Measurements from ENCODE around the gene SH2D5.
A peak's percentile ranks its signal among the peaks of the same experiment; 100 is the strongest.

SH2D5 gene

DNA sequence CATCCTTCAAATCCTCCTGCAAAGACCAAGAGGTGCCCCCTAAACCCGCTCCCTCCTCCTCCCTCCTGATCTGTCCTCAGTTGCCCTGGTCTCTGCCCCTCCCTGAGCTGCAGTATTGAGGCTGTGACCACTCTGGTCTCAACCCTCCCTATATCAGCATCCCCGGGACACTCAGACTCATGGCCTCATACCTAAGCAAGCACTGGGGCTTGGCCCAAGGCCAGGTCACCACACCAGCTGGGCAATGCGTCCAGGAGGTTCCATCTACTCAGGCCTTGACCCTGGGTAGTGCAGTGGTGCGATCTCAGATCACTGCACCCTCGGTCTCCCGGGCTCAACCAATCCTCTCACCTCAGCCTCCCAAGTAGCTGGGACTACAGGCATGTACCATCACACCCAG lies 24.4 kb downstream of the SH2D5 start:
- peak overlapping the region; percentile 29 for H3K27ac Mint-ChIP-seq
- TF ChIP-seq, protein P1, sequence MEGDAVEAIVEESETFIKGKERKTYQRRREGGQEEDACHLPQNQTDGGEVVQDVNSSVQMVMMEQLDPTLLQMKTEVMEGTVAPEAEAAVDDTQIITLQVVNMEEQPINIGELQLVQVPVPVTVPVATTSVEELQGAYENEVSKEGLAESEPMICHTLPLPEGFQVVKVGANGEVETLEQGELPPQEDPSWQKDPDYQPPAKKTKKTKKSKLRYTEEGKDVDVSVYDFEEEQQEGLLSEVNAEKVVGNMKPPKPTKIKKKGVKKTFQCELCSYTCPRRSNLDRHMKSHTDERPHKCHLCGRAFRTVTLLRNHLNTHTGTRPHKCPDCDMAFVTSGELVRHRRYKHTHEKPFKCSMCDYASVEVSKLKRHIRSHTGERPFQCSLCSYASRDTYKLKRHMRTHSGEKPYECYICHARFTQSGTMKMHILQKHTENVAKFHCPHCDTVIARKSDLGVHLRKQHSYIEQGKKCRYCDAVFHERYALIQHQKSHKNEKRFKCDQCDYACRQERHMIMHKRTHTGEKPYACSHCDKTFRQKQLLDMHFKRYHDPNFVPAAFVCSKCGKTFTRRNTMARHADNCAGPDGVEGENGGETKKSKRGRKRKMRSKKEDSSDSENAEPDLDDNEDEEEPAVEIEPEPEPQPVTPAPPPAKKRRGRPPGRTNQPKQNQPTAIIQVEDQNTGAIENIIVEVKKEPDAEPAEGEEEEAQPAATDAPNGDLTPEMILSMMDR (IDR thresholded peaks at IDR 0.05) = no peak
- no peak for DNase-seq
- peaks cover 4% of the 10 kb centered on the region for H3K27me3 Mint-ChIP-seq (ENCODE audit: low read depth, poor library complexity)
- no peaks in the 10 kb centered on the region for H3K9me3 Mint-ChIP-seq
- H3K4me1 Mint-ChIP-seq = peaks cover 19% of the 10 kb centered on the region
- H3K4me3 Mint-ChIP-seq = no peak overlapping the region
- H3K36me3 Mint-ChIP-seq (ENCODE audit: low read depth) = no peaks in the 10 kb centered on the region

DNA sequence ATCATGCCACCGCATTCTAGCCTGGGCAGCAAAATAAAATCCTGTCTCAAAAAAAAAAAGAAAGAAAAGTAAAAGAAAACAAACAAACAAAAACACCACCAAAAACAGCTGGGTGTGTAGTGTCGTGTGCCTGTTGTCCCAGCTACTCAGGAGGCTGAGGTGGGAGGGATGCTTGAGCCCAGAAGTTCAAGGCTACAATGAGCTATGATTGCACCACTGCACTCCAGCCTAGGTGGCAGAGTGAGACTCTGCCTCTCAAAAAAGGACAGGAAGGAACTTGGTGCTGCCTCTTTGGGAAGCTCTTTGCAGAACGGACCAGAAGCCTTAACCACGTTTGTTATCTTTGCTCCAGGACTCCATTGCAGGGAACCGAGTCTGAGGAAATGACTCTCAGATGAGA lies 25.7 kb downstream of the SH2D5 start:
- no peak for DNase-seq
- Mint-ChIP-seq H3K36me3 (ENCODE audit: low read depth) (no peaks in the 10 kb centered on the region), H3K27ac (no peak overlapping the region), H3K4me1 (peaks cover 18% of the 10 kb centered on the region), H3K27me3 (ENCODE audit: low read depth, poor library complexity) (peaks cover 4% of the 10 kb centered on the region), H3K9me3 (no peaks in the 10 kb centered on the region), H3K4me3 (no peak overlapping the region)
- TF ChIP-seq, protein P1 (IDR thresholded peaks at IDR 0.05) = no peak

- Mint-ChIP-seq H3K4me1 (peaks cover 9% of the 10 kb centered on the region), H3K9me3 (no peaks in the 10 kb centered on the region), H3K4me3 (no peak overlapping the region), H3K36me3 (ENCODE audit: low read depth) (no peaks in the 10 kb centered on the region), H3K27ac (no peak overlapping the region), H3K27me3 (ENCODE audit: low read depth, poor library complexity) (peaks cover 4% of the 10 kb centered on the region)
- DNase-seq = no peak
- TF ChIP-seq, protein P1 (IDR thresholded peaks at IDR 0.05) = no peak
Observed at GRCh38 chr1:20705203-20705755, 27.2 kb downstream of the SH2D5 start.

DNA sequence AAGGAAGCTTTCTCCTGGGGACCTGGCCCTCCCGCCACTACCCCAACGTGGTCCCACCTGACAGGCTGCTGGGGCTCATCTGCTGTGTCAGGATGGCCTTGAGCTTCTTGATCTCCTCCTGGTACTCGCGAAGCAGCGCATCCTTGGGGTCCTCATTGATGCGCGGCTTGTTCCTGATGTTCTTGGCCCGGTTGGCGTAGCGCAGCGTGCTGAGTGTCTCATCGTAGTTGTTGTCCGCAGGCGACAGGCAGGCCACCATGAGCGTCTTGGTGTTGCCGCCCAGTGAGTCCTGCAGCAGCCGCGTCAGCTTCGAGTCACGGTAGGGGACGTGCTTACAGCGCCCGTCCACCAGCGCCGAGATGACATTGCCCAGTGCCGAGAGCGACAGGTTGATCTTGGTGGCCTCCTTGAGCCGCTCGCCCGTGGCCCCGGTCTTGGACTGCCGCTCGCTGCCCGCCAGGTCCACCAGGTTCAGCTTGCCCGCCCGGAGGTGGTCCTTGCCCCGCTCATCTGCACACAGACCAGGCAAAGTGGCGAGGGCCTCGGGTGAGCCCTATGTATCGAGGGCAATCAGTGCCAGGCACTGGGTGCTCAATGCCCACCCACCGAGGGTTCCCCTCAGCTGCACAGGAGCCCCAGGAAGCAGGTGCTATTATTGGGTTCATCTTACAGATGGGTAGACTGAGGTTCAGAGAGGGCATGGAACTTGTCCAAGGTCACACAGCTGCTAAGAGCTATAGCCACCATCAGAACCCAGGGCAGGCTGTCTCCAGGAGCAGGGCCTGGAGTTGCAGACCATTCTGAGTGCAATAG lies 27.9 kb downstream of the SH2D5 start:
- no peak for DNase-seq
- Mint-ChIP-seq H3K27ac (no peak overlapping the region), H3K4me1 (peaks cover 10% of the 10 kb centered on the region), H3K4me3 (no peak overlapping the region), H3K27me3 (ENCODE audit: low read depth, poor library complexity) (peaks cover 4% of the 10 kb centered on the region), H3K36me3 (ENCODE audit: low read depth) (no peaks in the 10 kb centered on the region), H3K9me3 (no peaks in the 10 kb centered on the region)
- TF ChIP-seq, protein P1 (IDR thresholded peaks at IDR 0.05) = no peak

GRCh38 chr1:20703124-20703756 lies 29.3 kb downstream of the SH2D5 start:
- Mint-ChIP-seq H3K27me3 (ENCODE audit: low read depth, poor library complexity) (peaks cover 4% of the 10 kb centered on the region), H3K9me3 (no peaks in the 10 kb centered on the region), H3K36me3 (ENCODE audit: low read depth) (no peaks in the 10 kb centered on the region), H3K4me1 (peaks cover 12% of the 10 kb centered on the region), H3K4me3 (no peak overlapping the region), H3K27ac (no peak overlapping the region)
- TF ChIP-seq, protein P1 (IDR thresholded peaks at IDR 0.05) = no peak
- DNase-seq = no peak

All from nephron progenitor cell (in vitro differentiated cells).